Astrocyte of the spinal cord (primary cell): ENCODE data around the gene STPG1.
A peak's percentile ranks its signal among the peaks of the same experiment; 100 is the strongest.

Source experiments
- DNase-seq: peaks from one replicate; pipeline ENCODE4 v3.0.0; 2011; ENCODE audit warnings: low read depth, low spot score
- H3K4me3 ChIP-seq: 2 replicates; pipeline ENCODE4 v1.5.1; 2011; ENCODE audit warnings: low read depth, mild to moderate bottlenecking, low read length, moderate library complexity
- in situ Hi-C: cut with HindIII; loops from 2 replicates; pipeline ENCODE4 v1.10.0; 2017; ENCODE audit warnings: low sequenced_read_pairs
- TF ChIP-seq, protein P1 (sequence below): IDR thresholded peaks from 2 replicates; pipeline ENCODE4 v1.5.1; 2012; ENCODE audit warnings: low read depth, mild to moderate bottlenecking, low read length, inconsistent platforms

The STPG1 gene

DNA sequence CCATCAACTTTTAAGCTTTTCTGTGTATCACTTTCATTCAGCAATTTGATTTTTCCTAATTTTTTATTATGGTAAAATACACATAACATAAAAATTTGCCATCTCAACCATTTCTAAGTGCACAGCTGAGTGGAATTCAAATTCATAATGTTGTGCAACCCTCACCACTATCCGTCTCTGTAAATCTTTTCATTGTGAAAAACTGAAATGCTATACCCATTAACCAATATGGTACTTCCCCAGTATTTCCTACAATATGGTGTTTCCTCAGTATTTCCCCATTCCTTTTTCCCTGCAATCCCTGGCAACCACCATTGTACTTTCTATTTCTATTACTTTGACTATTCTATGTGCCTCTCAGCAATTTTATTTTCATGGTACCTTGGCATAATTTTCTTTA is 6.8 kb downstream of the STPG1 start:
- in situ Hi-C loops: no loop called here
- TF ChIP-seq, protein P1, sequence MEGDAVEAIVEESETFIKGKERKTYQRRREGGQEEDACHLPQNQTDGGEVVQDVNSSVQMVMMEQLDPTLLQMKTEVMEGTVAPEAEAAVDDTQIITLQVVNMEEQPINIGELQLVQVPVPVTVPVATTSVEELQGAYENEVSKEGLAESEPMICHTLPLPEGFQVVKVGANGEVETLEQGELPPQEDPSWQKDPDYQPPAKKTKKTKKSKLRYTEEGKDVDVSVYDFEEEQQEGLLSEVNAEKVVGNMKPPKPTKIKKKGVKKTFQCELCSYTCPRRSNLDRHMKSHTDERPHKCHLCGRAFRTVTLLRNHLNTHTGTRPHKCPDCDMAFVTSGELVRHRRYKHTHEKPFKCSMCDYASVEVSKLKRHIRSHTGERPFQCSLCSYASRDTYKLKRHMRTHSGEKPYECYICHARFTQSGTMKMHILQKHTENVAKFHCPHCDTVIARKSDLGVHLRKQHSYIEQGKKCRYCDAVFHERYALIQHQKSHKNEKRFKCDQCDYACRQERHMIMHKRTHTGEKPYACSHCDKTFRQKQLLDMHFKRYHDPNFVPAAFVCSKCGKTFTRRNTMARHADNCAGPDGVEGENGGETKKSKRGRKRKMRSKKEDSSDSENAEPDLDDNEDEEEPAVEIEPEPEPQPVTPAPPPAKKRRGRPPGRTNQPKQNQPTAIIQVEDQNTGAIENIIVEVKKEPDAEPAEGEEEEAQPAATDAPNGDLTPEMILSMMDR: no peak
- H3K4me3 ChIP-seq: no peak overlapping the region
- no peak for DNase-seq

DNA sequence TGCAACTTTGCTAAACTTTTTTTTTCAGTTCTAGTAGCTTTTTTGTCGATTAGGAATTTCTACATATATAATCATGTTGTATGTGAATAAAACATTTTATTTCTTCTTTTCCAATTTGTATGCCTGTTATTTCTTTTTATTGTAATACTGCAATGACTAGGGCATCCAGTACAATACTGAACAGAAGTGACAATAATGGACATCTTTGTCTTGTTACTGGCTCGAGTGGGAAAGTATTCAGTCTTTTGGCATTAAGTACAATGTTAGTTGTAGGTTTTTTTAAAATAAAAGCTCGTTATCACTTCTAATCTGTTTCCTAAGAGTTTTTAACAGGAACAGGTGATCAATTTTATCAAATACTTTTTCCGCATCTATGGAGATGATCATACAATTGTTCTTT is 9.8 kb downstream of the STPG1 start:
- no peak for DNase-seq
- in situ Hi-C loops: no loop called here
- H3K4me3 ChIP-seq: no peak overlapping the region
- TF ChIP-seq, protein P1: no peak

DNA sequence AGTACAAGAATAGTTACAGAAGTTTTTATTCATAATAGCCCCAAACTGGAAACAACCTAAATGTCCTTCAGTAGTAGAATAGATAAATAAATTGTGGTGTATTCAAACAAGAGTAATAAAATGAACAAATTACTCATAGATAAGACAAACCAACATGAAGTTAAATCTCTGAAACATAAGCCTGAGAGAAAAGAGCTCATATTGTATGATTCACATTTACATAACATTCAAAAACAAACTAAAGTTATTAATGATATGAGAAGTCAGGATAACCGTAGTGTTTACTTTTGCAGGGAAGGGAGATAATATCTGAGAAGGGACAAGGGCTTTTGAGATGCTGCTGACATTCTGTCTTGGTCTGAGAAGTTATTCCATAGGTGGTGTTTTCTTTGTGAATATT is 13.5 kb downstream of the STPG1 start:
- TF ChIP-seq, protein P1: no peak
- no peak for DNase-seq
- no peak overlapping the region for H3K4me3 ChIP-seq
- in situ Hi-C loops: no loop called here

DNA sequence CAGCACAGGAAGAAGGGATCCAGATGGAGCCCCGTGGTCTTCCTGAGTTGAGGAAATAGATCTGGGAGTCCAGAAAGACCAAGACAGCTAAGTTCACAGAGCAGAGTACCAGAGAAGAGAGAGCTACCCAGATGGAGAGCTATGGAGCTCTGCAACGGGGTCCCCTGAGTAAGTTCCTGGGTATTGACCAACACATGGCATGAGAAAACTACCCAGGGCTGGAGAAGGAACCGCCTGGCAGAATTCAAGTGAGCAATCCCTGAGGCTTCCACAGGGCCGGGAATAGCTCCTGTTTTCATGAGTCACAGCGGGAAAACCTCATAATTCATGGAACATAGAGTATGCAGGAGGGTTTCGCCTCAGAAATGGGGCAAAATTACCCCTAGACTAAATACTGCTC is 19.7 kb downstream of the STPG1 start:
- H3K4me3 ChIP-seq: no peak overlapping the region
- DNase-seq: peak; percentile 61
- in situ Hi-C loops: loop anchor here (10.0 kb wide), 1 partner anchor 199 kb away; no protein-coding TSS in a partner anchor
- TF ChIP-seq, protein P1: no peak

DNA sequence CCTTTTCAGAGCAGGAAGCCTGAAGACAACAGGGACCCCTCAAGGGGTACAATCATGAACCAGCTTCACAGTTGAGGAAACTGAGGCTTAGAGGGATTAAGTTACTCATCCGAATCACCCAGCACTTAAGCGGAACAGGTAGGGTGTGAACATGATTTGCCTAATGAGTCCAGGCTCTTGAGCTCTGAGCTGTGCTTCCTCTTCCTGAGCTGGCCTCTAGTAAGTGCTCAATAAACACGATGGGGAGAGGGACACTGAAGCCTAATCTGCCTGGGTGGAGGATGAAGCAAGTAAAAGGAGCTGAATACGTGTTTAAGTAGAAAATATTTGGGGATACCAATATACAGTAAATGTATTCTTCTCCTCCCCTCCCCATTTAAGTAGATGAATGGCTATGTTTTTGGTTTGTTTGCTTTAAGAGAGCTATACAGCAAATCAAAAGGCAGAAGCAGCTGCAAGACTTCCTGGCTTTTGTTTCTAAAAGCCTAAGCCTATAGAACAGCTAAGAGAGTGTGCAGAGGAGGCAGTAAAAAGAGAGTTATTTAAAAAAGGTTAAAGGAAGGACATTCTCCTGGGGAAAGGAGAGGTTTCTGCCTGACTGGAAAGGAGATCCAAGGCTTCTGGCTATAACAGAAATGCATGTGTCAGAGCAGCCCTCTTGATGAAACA is 20.5 kb downstream of the STPG1 start:
- TF ChIP-seq, protein P1: no peak
- DNase-seq: no peak
- H3K4me3 ChIP-seq: no peak overlapping the region
- in situ Hi-C loops: loop anchor here (10.0 kb wide), 1 partner anchor 198 kb away; no protein-coding TSS in a partner anchor

DNA sequence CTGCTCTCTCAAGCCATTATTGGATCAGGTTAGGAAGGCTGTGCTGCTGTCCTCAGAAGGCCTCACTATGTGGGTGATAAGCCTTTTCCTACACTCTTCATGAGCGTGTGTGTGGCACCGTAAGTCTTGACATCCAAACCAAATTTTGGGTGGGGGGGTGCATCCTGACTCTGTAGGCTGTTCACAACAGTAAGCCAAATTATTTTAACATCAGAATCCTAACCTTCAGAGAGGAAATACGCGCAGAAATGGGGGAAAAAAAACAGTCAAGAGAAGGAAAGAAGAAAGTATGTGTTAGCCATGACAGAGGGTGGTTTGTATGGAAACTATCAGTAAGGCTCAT is 21.0 kb downstream of the STPG1 start:
- DNase-seq: no peak
- no peak overlapping the region for H3K4me3 ChIP-seq
- TF ChIP-seq, protein P1: no peak
- in situ Hi-C loops: loop anchor here (10.0 kb wide), 1 partner anchor 198 kb away; no protein-coding TSS in a partner anchor
